ENCODE results near the gene IMMP2L.
"Not testable (repeated sequence)": the region's sequence is repeated elsewhere in the genome, so short reads cannot be mapped to it uniquely, and the experiment has no call there.

The IMMP2L gene

DNA sequence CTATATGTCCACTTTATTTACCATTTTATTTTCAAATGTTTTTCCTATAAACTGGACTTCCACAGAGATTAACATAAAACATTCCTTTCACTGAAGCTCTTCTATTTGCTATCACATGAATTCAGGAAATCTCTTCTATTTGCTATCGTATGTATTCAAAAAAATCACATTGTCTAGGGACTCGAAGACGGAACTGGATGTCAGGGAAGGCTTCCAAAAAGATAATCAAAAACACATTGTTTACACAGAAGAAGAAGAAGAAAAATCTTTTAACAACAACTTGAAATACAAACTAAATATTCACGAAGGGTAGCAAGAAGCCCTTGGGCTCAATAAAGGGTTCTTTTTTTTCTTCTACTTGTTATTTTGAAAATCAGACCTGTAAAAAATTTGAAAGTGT lies 897.5 kb downstream of the IMMP2L start:
- FAIRE-seq, result no peak

GRCh38 chr7:110660637-110661036 lies 901.7 kb downstream of the IMMP2L start:
- not testable (repeated sequence) for FAIRE-seq

GRCh38 chr7:110650328-110650727 lies 912.0 kb downstream of the IMMP2L start:
- no peak for FAIRE-seq

DNA sequence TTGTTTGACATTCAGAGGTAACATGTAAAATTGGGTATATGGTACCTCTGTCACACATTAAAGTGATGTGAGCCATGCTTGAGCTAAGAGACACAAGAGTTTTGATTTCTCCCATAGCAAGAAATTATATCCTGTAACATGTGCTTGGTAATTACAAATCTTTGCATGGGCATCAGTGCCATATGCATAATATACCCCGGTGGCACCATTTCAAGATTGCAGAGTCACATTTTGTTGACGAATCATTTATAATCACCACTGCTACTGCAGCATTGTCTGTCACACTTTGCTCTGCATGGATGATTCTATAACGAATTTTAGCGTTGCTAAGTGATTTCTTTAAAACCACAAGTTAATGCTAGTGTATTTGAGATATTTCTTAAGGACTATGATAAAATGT lies 915.0 kb downstream of the IMMP2L start:
- no peak for FAIRE-seq

DNA sequence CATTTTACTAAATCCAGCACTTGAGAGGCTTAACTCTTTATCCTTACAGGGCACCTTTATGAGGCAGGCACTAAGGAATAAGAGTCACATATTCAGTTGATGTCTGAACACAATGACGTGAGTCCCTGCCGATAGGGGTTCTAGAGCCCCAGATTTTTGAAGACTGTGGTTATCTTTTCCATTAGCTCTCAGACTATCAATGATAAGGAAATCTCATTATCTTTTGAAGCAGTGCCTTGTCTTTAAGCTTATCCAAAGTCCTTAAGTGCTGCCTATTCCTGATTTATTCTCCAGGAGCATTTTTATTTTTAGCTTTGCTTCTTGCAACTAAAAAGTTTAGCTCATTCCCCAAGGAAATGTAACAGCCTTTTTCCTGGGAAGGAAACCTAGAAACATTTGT lies 915.5 kb downstream of the IMMP2L start:
- no peak for FAIRE-seq

GRCh38 chr7:110645616-110646015 lies 916.7 kb downstream of the IMMP2L start:
- FAIRE-seq, result no peak

GRCh38 chr7:110645060-110645459 lies 917.2 kb downstream of the IMMP2L start:
- no peak for FAIRE-seq

DNA sequence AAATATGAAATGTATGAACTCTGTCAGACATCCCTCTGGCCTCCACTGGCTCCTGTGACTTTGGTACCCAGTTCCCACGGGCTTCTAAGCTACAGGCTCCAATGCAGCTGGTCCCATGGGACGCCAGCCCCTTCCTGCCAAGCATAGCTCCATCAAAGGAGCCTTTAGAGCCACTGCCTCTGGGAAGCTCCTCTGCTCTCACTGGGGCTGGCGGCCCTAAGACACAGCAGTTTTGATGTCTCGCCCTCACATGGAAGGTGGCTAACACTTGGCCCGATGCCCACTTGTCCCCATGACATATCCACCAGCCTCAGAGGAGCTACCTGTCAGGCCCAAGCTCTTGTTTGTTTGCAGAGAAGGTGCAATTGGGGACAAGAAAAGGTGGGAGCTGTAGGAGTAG lies 925.0 kb downstream of the IMMP2L start:
- no peak for FAIRE-seq

GRCh38 chr7:110633313-110633712 lies 929.0 kb downstream of the IMMP2L start:
- FAIRE-seq, result no peak

- FAIRE-seq, result no peak
Measured at GRCh38 chr7:110626414-110626813, 935.9 kb downstream of the IMMP2L start.

- FAIRE-seq, result no peak
Measured at GRCh38 chr7:110625294-110625693, 937.0 kb downstream of the IMMP2L start.

DNA sequence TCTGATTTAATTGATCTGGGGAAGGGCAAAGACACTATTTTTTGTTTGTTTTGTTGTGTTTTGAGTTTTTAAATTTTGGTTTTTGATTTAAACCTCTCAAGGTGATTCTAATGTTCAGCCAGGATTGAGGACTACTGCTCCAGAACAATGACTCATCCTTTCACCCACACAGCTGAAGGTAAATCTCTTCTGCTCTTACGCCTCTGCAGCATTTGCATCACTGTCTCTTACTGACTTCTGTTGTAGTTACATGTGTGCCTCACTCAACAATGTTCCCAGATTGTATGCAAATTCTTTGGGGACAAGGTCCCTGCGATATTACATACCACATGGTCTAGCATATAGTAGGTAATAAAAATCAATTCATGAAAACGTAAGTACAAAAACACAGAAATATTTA lies 938.9 kb downstream of the IMMP2L start:
- FAIRE-seq, result no peak

- no peak for FAIRE-seq
Measured at GRCh38 chr7:110621289-110621688, 941.0 kb downstream of the IMMP2L start.

DNA sequence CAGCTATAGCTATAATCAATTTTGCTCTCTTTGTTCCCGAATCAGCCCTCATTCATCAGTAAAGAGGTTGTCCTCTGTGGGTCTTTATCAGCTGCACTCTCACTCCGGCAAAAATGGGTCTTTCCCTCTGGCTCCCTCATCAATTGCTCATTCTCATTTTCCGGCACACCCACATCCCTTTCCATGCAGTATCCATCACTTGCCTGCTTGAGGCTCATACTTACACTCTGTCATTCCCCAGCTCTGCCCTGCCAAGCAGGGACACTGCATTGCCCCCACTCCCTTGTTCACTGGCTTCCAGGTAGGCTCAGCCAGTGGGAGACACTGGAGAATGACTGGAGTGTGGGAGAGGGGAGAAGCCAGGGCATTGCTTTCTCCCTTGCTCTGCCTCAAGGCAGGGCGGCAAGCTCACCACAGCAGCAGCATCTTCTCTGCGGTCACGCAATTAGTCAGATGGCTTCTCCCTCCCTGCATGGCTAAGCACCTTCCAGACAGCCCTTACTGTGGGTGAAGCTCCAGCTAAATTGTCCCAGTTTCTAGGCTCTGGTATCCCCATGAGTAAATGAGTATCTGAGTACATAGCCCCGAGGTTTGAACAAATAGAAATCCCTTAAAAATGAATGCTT lies 942.1 kb downstream of the IMMP2L start:
- FAIRE-seq, result no peak
